ENCODE measurements around the gene OAS1. TPM values are rescaled to one million over a fixed set of nuclear protein-coding genes. Genes with fewer than 3 reads are reported as not detected.

OAS1 gene
- total and polyA plus RNA-seq, 2 of the 8 experiments (the other 6 are each of a cell fraction or from before 2014, with no cell fraction given) = 0.23 TPM; not detected in 1

DNA sequence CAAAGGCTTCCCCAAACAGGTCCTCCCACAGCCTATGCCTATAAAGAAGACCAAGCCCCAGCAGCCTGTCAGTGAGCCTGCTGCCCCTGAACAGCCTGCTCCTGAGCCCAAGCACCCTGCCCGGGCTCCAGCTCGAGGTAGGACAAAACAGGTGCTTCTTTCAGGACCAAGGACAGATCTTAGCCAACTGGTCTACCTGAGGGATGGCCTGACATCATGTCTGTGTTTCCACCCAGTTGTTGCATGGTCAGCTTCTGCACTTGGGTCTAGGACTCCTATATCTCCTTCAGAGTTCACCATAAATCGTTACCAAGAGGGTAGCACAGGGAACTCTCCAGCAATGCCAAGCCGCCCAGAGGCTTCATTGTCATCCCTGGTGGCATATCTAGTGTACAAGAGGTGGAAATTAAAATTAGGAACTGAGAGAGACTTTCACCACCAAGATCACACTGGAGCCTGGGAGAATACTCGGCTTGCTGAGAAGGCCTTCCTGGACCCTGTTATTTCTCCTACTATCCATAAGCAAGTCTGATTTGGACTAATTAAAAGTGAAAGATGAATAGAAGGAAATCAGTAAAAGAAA is 38.2 kb upstream of the OAS1 start (continued):
- TF ChIP-seq MAX (IDR thresholded peaks at IDR 0.05) (0 out of 2 replicates have a peak, but pooled peaks have one; percentile 21), NANOG (IDR thresholded peaks at IDR 0.05; ENCODE audit: insufficient read depth, low read depth, low read length, poor library complexity, severe bottlenecking) (no peak), EGR1 (IDR thresholded peaks at IDR 0.05; ENCODE audit: borderline replicate concordance, low read depth, low read length) (no peak), ZNF274 (IDR thresholded peaks at IDR 0.05; ENCODE audit: borderline replicate concordance, extremely low read depth, low read length) (no peak), PHF8 (conservative IDR thresholded peaks at IDR 0.05; ENCODE audit: low read depth, low read length) (no peak), CHD1 (IDR thresholded peaks at IDR 0.05; ENCODE audit: low read depth, low read length) (no peak), SIN3A (conservative IDR thresholded peaks at IDR 0.05 in 1 of 2, IDR thresholded peaks at IDR 0.05 in 1 of 2; ENCODE audit: low read depth in 1 of 2, low read length in 2 of 2) (peak; percentile 70 to 78; a peak in 2 of 4 replicates), HDAC2 (IDR thresholded peaks at IDR 0.05; ENCODE audit: borderline replicate concordance in 1 of 2, low read depth in 2 of 2, low read length in 2 of 2) (no peak), TEAD4 (IDR thresholded peaks at IDR 0.05; ENCODE audit: low read depth, low read length) (no peak), BCL11A (IDR thresholded peaks at IDR 0.05; ENCODE audit: low read depth in 2 of 2, low read length in 2 of 2) (no peak), KDM5A (IDR thresholded peaks at IDR 0.05; ENCODE audit: low read length) (no peak), SIRT6 (IDR thresholded peaks at IDR 0.05; ENCODE audit: low read length) (no peak), NRF1 (IDR thresholded peaks at IDR 0.05; ENCODE audit: low read depth, low read length) (no peak)
- TF ChIP-seq, protein P1, sequence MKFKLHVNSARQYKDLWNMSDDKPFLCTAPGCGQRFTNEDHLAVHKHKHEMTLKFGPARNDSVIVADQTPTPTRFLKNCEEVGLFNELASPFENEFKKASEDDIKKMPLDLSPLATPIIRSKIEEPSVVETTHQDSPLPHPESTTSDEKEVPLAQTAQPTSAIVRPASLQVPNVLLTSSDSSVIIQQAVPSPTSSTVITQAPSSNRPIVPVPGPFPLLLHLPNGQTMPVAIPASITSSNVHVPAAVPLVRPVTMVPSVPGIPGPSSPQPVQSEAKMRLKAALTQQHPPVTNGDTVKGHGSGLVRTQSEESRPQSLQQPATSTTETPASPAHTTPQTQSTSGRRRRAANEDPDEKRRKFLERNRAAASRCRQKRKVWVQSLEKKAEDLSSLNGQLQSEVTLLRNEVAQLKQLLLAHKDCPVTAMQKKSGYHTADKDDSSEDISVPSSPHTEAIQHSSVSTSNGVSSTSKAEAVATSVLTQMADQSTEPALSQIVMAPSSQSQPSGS (IDR thresholded peaks at IDR 0.05; ENCODE audit: low read length) = 0 out of 2 replicates have a peak, but pooled peaks have one; percentile 37
